Transverse colon (tissue), 4 donors: Measurements from ENCODE around the gene F7. TPM values are rescaled to one million over a fixed set of nuclear protein-coding genes. Genes with fewer than 3 reads are reported as not detected.

Experiments
- DNase-seq: peaks from one replicate; pipeline ENCODE4 v3.0.0-alpha.2; 2019
- H3K27ac ChIP-seq, 4 donors: fragments of 200-600 bp; sonication (generic); 2 replicates each; pipeline ENCODE4 v1.5.1; 2016 to 2018; ENCODE audit warnings: inconsistent platforms in 4 of 4
- H3K27me3 ChIP-seq: fragments of 200-600 bp; sonication (generic); 2 replicates; pipeline ENCODE4 v1.5.1; 2017; ENCODE audit warnings: inconsistent platforms
- H3K36me3 ChIP-seq, 4 donors: fragments of 200-600 bp; sonication (generic); 2 replicates each; pipeline ENCODE4 v1.5.1; 2017 to 2019; ENCODE audit warnings: inconsistent platforms in 4 of 4
- H3K4me1 ChIP-seq, 4 donors: fragments of 200-600 bp; sonication (generic); 2 replicates each; pipeline ENCODE4 v1.5.1; 2017 to 2020; ENCODE audit warnings: inconsistent platforms in 4 of 4
- H3K4me3 ChIP-seq, 4 donors: fragments of 200-600 bp; sonication (generic); 1 replicate in 1 of 4; 2 replicates in 3 of 4; pipeline versions ENCODE4 v1.5.1 to v1.6.1; 2017 to 2019; ENCODE audit warnings: inconsistent platforms in 4 of 4
- H3K9me3 ChIP-seq, 2 donors: fragments of 200-600 bp; sonication (generic); 2 replicates each; pipeline ENCODE4 v1.5.1; 2017 to 2019; ENCODE audit warnings: inconsistent platforms in 2 of 2
- CTCF ChIP-seq, 5 experiments: fragments of 200-600 bp in 3 of 5; fragments of 450-650 bp in 2 of 5; sonication (generic) in 3 of 5; IDR thresholded peaks; 1 replicate in 2 of 5; 2 replicates in 3 of 5; pipeline ENCODE4 v1.5.1; 2016 to 2017; ENCODE audit warnings: antibody characterized with exemption in 5 of 5, inconsistent platforms in 3 of 5, mild to moderate bottlenecking in 2 of 5, moderate library complexity in 1 of 5
- EP300 ChIP-seq: sonication (generic); formaldehyde crosslinking; IDR thresholded peaks from one replicate; pipeline ENCODE4 v1.6.1; 2017; ENCODE audit warnings: antibody characterized with exemption, low read depth
- POLR2A ChIP-seq: fragments of 450-650 bp; IDR thresholded peaks from one replicate; pipeline ENCODE4 v1.6.1; 2016; ENCODE audit warnings: antibody characterized with exemption, mild to moderate bottlenecking, moderate library complexity
- POLR2AphosphoS5 ChIP-seq, 3 donors: sonication (generic); formaldehyde crosslinking; IDR thresholded peaks; one replicate each; pipeline ENCODE4 v1.6.1; 2016; ENCODE audit warnings: antibody characterized with exemption in 3 of 3
- WGBS, 2 donors: methylation state at CpG; one replicate each; pipeline ENCODE4 v1.1.5; 2018; ENCODE audit warnings: low coverage in 1 of 2; 5-methylcytosine and 5-hydroxymethylcytosine counted together
- in situ Hi-C, 4 donors: fragments of 200-750 bp; cut with MboI; loops; one replicate each; pipeline versions ENCODE4 v1.15.0 to v1.15.1; 2017; ENCODE audit warnings: low sequenced_read_pairs in 3 of 4, low pct_ligation_motif_present in 1 of 4, low pct_unique_long_range_greater_than_20kb in 1 of 4
- intact Hi-C: fragments of 100-400 bp; cut with DNase I; formaldehyde crosslinking; loops from one replicate; pipeline ENCODE4 v1.15.1; 2023; ENCODE audit warnings: low total_unique reads
- small RNA-seq, 4 donors: library from RNA; depleted of rRNA; stranded (forward); fragments of <200 nt; gene quantifications; one replicate each; pipeline ENCODE3, GENCODE V24; 2016
- total RNA-seq, 4 donors: library from RNA; depleted of rRNA; stranded (reverse); fragments of >200 nt; gene quantifications; one replicate each; pipeline ENCODE4 v1.1.0, GENCODE V29; 2016

Gene F7
- total RNA-seq, 4 donors from 2014 or later = not detected

GRCh38 chr13:113167155-113167554, 61.6 kb downstream of the F7 start:
- no peaks in the 10 kb centered on the region for H3K9me3 ChIP-seq
- DNase-seq = no peak
- TF ChIP-seq EP300 (no peak), POLR2AphosphoS5 (IDR thresholded peaks at IDR 0.05) (no peak), POLR2A (no peak), CTCF (IDR thresholded peaks at IDR 0.05) (no peak)
- H3K4me3 ChIP-seq = no peak overlapping the region
- intact Hi-C loops (no loop called here), in situ Hi-C loops (no loop called here)
- no peaks in the 10 kb centered on the region for H3K36me3 ChIP-seq
- peaks cover 15% of the 10 kb centered on the region for H3K27me3 ChIP-seq
- H3K27ac ChIP-seq = peak overlapping the region in 2 of 4 donors; percentile 11 to 20
- WGBS, 2 donors = 63 to 65% methylated on average over 10 of the region's 10 CpGs
- peaks cover 0 to 17% (median 8%) of the 10 kb centered on the region in 4 donors for H3K4me1 ChIP-seq

DNA sequence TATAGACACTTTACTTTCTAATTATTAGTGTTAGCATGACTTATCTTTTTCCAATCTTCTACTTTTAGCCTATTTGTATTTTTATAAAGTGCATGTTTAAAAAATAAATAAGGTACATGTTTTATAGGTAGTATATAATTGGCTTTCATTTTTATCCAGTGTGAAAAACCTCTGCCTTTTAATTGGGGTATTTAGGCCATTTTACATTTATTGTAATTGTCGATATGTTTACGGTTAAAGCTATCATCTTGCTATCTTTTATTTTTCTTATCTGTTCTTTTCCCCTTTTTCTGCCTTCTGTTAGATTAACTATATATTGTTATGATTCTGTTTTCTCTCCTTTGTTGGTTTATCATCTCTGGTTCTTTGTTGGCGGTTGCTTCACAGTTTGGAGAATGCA, 62.0 kb downstream of the F7 start:
- H3K36me3 ChIP-seq = no peaks in the 10 kb centered on the region
- WGBS, 2 donors = 99 to 100% methylated on average over 3 of the region's 3 CpGs
- no peak overlapping the region for H3K27ac ChIP-seq
- no peak for DNase-seq
- H3K4me1 ChIP-seq = peaks cover 0 to 17% (median 8%) of the 10 kb centered on the region in 4 donors
- H3K27me3 ChIP-seq = peaks cover 15% of the 10 kb centered on the region
- in situ Hi-C loops (no loop called here), intact Hi-C loops (no loop called here)
- no peak for TF ChIP-seq EP300
- no peak for TF ChIP-seq POLR2AphosphoS5 (IDR thresholded peaks at IDR 0.05)
- TF ChIP-seq CTCF (IDR thresholded peaks at IDR 0.05) = no peak
- TF ChIP-seq POLR2A = no peak
- H3K9me3 ChIP-seq = no peaks in the 10 kb centered on the region
- no peak overlapping the region for H3K4me3 ChIP-seq

GRCh38 chr13:113168211-113168610, 62.6 kb downstream of the F7 start:
- Histone ChIP-seq H3K9me3 (no peaks in the 10 kb centered on the region), H3K4me3 (no peak overlapping the region), H3K27ac (no peak overlapping the region), H3K36me3 (no peaks in the 10 kb centered on the region), H3K27me3 (peaks cover 9% of the 10 kb centered on the region), H3K4me1 (peaks cover 0 to 17% (median 8%) of the 10 kb centered on the region in 4 donors)
- no peak for DNase-seq
- WGBS, 2 donors = 62 to 78% methylated on average over 5 to 7 of the region's 7 CpGs
- in situ Hi-C loops (no loop called here), intact Hi-C loops (no loop called here)
- TF ChIP-seq EP300 = no peak
- TF ChIP-seq POLR2AphosphoS5 (IDR thresholded peaks at IDR 0.05) = no peak
- no peak for TF ChIP-seq POLR2A
- no peak for TF ChIP-seq CTCF (IDR thresholded peaks at IDR 0.05)

GRCh38 chr13:113169277-113170272, 64.0 kb downstream of the F7 start:
- H3K27me3 ChIP-seq = no peaks in the 10 kb centered on the region
- in situ Hi-C loops = no loop called here
- no peaks in the 10 kb centered on the region for H3K9me3 ChIP-seq
- TF ChIP-seq POLR2AphosphoS5 (IDR thresholded peaks at IDR 0.05) (no peak), EP300 (no peak), CTCF (IDR thresholded peaks at IDR 0.05) (no peak), POLR2A (no peak)
- DNase-seq = no peak
- no peak overlapping the region for H3K27ac ChIP-seq
- H3K4me1 ChIP-seq = peaks cover 0 to 17% (median 8%) of the 10 kb centered on the region in 4 donors
- H3K4me3 ChIP-seq = no peak overlapping the region
- no peaks in the 10 kb centered on the region for H3K36me3 ChIP-seq
- intact Hi-C loops = no loop called here
- WGBS, 2 donors = 64 to 73% methylated on average over 3 to 13 of the region's 13 CpGs

Small RNA genes lying within 50 kb of the gene (small RNA-seq; reads per million reads assigned to genes)
- gene AL137002.1 = 0 reads per million in 4 donors

Other genes with a start within 250 kb of the F7 start
- 100 to 1,000 TPM in 2 of 4 donors, 10 to 100 TPM in 2; 62.1 to 186 (median 91.3) TPM for gene MCF2L, start 136.6 kb upstream of the F7 start, total RNA-seq
- gene F10, start 17.0 kb downstream of the F7 start, total RNA-seq = 1 to 10 TPM in 3 of 4 donors, under 1 TPM in 1; 0.60 to 4.6 (median 3.4) TPM
- gene PROZ, start 52.9 kb downstream of the F7 start, total RNA-seq = not detected
- 10 to 100 TPM; 13.1 to 87.6 (median 41.3) TPM for gene PCID2, start 102.9 kb downstream of the F7 start, total RNA-seq
- 100 to 1,000 TPM in 2 of 4 donors, 10 to 100 TPM in 2; 87.6 to 150 (median 110) TPM for gene CUL4A, start 103.8 kb downstream of the F7 start, total RNA-seq
- gene LAMP1, start 191.4 kb downstream of the F7 start, total RNA-seq = 100 to 1,000 TPM in 2 of 4 donors, 10 to 100 TPM in 2; 69.5 to 149 (median 103) TPM